IMR-90 (cell line): ENCODE data around the gene SET. TPM values are rescaled to one million over a fixed set of nuclear protein-coding genes. Genes with fewer than 3 reads are reported as not detected.

ENCODE experiments used
- ATAC-seq: fragments of 200-7000 bp; cut with Tn5 transposase; 2 replicates; pipeline ENCODE4 v1.9.1; 2020; ENCODE audit warnings: low read depth, mild to moderate bottlenecking, moderate library complexity
- BruUV-seq: library from RNA; stranded (reverse); fragments of 400-500 nt; replicated peaks from 2 replicates; lab custom pipeline; 2021; lab: Mats Ljungman, UMichigan
- CTCF ChIA-PET: fragments of 300-600 bp; formaldehyde crosslinking; extraction: SDS; loops from one replicate; lab custom pipeline; 2021; ENCODE audit warnings: antibody characterized with exemption; lab: Yijun Ruan, JAX
- POLR2A ChIA-PET: fragments of 300-600 bp; sonication (Branson Sonifier 250); formaldehyde crosslinking; loops from one replicate; lab custom pipeline; 2022; ENCODE audit warnings: antibody characterized with exemption; ENCODE audit not compliant: unreplicated experiment; lab: Charles Lee
- DNase-seq: peaks from one replicate; pipeline ENCODE4 v3.0.0; 2013
- H2AFZ ChIP-seq: replicated peaks from 2 replicates; pipeline ENCODE3; 2013; ENCODE audit warnings: low read length, mild to moderate bottlenecking; ENCODE audit not compliant: poor library complexity
- H2AK5ac ChIP-seq: 2 replicates; pipeline ENCODE4 v1.6.1; 2013; ENCODE audit warnings: low read depth, low read length, inconsistent platforms
- H2AK9ac ChIP-seq: replicated peaks from 2 replicates; pipeline ENCODE3; 2013; ENCODE audit warnings: mild to moderate bottlenecking, low read depth, low read length, moderate library complexity; ENCODE audit not compliant: poor library complexity
- H2BK120ac ChIP-seq: 2 replicates; pipeline ENCODE4 v1.6.1; 2013; ENCODE audit warnings: low read depth, low read length, inconsistent platforms
- H2BK15ac ChIP-seq: 3 replicates; pipeline ENCODE4 v1.6.1; 2013; ENCODE audit warnings: low read depth, low read length, inconsistent platforms
- H2BK20ac ChIP-seq: 2 replicates; pipeline ENCODE4 v1.6.1; 2013; ENCODE audit warnings: low read depth, mild to moderate bottlenecking, inconsistent platforms, low read length, moderate library complexity
- H2BK5ac ChIP-seq: 2 replicates; pipeline ENCODE4 v1.6.1; 2013; ENCODE audit warnings: mild to moderate bottlenecking, low read depth, low read length, inconsistent platforms; ENCODE audit not compliant: poor library complexity, severe bottlenecking
- H3K14ac ChIP-seq: replicated peaks from 2 replicates; pipeline ENCODE4 v1.6.1; 2013; ENCODE audit warnings: low read depth, low read length, inconsistent platforms
- H3K18ac ChIP-seq: 2 replicates; pipeline ENCODE4 v1.6.1; 2013; ENCODE audit warnings: low read depth, low read length, control low read depth
- H3K23ac ChIP-seq: 2 replicates; pipeline ENCODE4 v1.6.1; 2013; ENCODE audit warnings: low read depth, low read length, inconsistent platforms
- H3K27ac ChIP-seq: 2 replicates; pipeline ENCODE4 v1.5.1; 2013; ENCODE audit warnings: mild to moderate bottlenecking, control low read depth, low read length; ENCODE audit not compliant: insufficient read depth
- H3K27me3 ChIP-seq: 2 replicates; pipeline ENCODE4 v1.6.1; 2013; ENCODE audit warnings: low read length; ENCODE audit not compliant: control insufficient read depth, insufficient read depth
- H3K36me3 ChIP-seq: 2 replicates; pipeline ENCODE4 v1.6.1; 2013; ENCODE audit warnings: low read length, mixed read lengths; ENCODE audit not compliant: control insufficient read depth, insufficient read depth
- H3K4ac ChIP-seq: 2 replicates; pipeline ENCODE4 v1.6.1; 2013; ENCODE audit warnings: low read depth, low read length, inconsistent platforms
- H3K4me1 ChIP-seq: 2 replicates; pipeline ENCODE4 v1.6.1; 2013; ENCODE audit warnings: low read length, mixed read lengths; ENCODE audit not compliant: control insufficient read depth, insufficient read depth
- H3K4me2 ChIP-seq: 2 replicates; pipeline ENCODE4 v1.6.1; 2013; ENCODE audit warnings: low read depth, mild to moderate bottlenecking, control low read depth, low read length, moderate library complexity
- H3K4me3 ChIP-seq: 2 replicates; pipeline ENCODE4 v1.5.1; 2013; ENCODE audit warnings: low read depth, mild to moderate bottlenecking, control low read depth, low read length, moderate library complexity; ENCODE audit not compliant: insufficient read depth
- H3K56ac ChIP-seq: 2 replicates; pipeline ENCODE4 v1.6.1; 2013; ENCODE audit warnings: low read length, inconsistent platforms; ENCODE audit not compliant: insufficient read depth; ENCODE audit errors: extremely low read depth
- H3K79me1 ChIP-seq, 2 experiments: 2 replicates each; pipeline ENCODE4 v1.6.1; 2013; ENCODE audit warnings: low read length in 2 of 2, inconsistent platforms in 1 of 2, low read depth in 1 of 2
- H3K9ac ChIP-seq: 2 replicates; pipeline ENCODE4 v1.6.1; 2013; ENCODE audit warnings: low read depth, low read length, control low read depth
- H3K9me1 ChIP-seq: 2 replicates; pipeline ENCODE4 v1.6.1; 2013; ENCODE audit warnings: low read length, inconsistent platforms; ENCODE audit not compliant: insufficient read depth
- H3K9me3 ChIP-seq: 2 replicates; pipeline ENCODE4 v1.6.1; 2013; ENCODE audit warnings: low read length; ENCODE audit not compliant: control insufficient read depth, insufficient read depth
- H4K20me1 ChIP-seq: 2 replicates; pipeline ENCODE4 v1.6.1; 2013; ENCODE audit warnings: low read length, inconsistent platforms; ENCODE audit not compliant: insufficient read depth
- H4K5ac ChIP-seq: 2 replicates; pipeline ENCODE4 v1.6.1; 2013; ENCODE audit warnings: mild to moderate bottlenecking, low read depth, low read length, control low read depth
- H4K8ac ChIP-seq, 2 experiments: 2 replicates each; pipeline ENCODE4 v1.6.1; 2013; ENCODE audit warnings: low read depth in 2 of 2, low read length in 2 of 2, control low read depth in 1 of 2, inconsistent platforms in 1 of 2
- H4K91ac ChIP-seq: 2 replicates; pipeline ENCODE4 v1.6.1; 2013; ENCODE audit warnings: low read depth, low read length, inconsistent platforms; ENCODE audit not compliant: insufficient read depth
- CHD1 ChIP-seq: IDR thresholded peaks from 2 replicates; pipeline ENCODE4 v1.6.1; 2012; ENCODE audit warnings: low read depth, low read length, improper control_type of control experiment
- FOS ChIP-seq: fragments of 150-350 bp; IDR thresholded peaks from 2 replicates; pipeline ENCODE4 v1.6.1; 2016; ENCODE audit warnings: low read depth, low read length
- MXI1 ChIP-seq: IDR thresholded peaks from 2 replicates; pipeline ENCODE4 v1.6.1; 2012; ENCODE audit warnings: low read depth, mild to moderate bottlenecking, low read length, moderate library complexity, borderline replicate concordance
- POLR2A ChIP-seq: IDR thresholded peaks from 2 replicates; pipeline ENCODE4 v1.6.1; 2012; ENCODE audit warnings: mild to moderate bottlenecking, low read depth, low read length
- RAD21 ChIP-seq: IDR thresholded peaks from 2 replicates; pipeline ENCODE4 v1.6.1; 2012; ENCODE audit warnings: low read length, improper control_type of control experiment
- RCOR1 ChIP-seq: IDR thresholded peaks from 2 replicates; pipeline ENCODE4 v1.6.1; 2012; ENCODE audit warnings: mild to moderate bottlenecking, low read length, improper control_type of control experiment; ENCODE audit not compliant: insufficient replicate concordance
- RFX5 ChIP-seq: IDR thresholded peaks from 2 replicates; pipeline ENCODE4 v1.8.0; 2012; ENCODE audit warnings: low read depth, mild to moderate bottlenecking, low read length, moderate library complexity
- WGBS, 2 experiments: methylation state at CpG; one replicate each; pipeline versions ENCODE4 v1.1.5 to v1.1.7; 2013; ENCODE audit warnings: missing lambda C conversion rate in 2 of 2; ENCODE audit not compliant: insufficient read length in 1 of 2; ENCODE audit errors: extremely low coverage in 2 of 2; 5-methylcytosine and 5-hydroxymethylcytosine counted together
- dilution Hi-C: fragments of 300-500 bp; cut with HindIII; formaldehyde crosslinking; loops from one replicate; pipeline ENCODE4 v1.14.3; 2018; ENCODE audit warnings: low sequenced_read_pairs; ENCODE audit not compliant: unreplicated experiment
- in situ Hi-C: fragments of 300-500 bp; cut with MboI; formaldehyde crosslinking; loops from 3 replicates; pipeline ENCODE4 v1.14.3; 2019; ENCODE audit warnings: low sequenced_read_pairs, inconsistent platforms, mixed read lengths
- intact Hi-C: fragments of 100-400 bp; cut with micrococcal nuclease; formaldehyde crosslinking; loops from 2 replicates; pipeline ENCODE4 v1.10.0; 2022
- polyA plus RNA-seq, 3 experiments: library from polyadenylated mRNA; depleted of rRNA; stranded (reverse); fragments of >200 nt; gene quantifications; 2 replicates each; pipeline ENCODE4 v1.2.3, GENCODE V29; 2012; ENCODE audit warnings: low replicate concordance in 1 of 3
- total RNA-seq: library from RNA; depleted of rRNA; stranded (reverse); fragments of >200 nt; gene quantifications from 2 replicates; pipeline ENCODE4 v1.2.3, GENCODE V29; 2012
- TF ChIP-seq, protein P1 (sequence below): fragments of 150-350 bp; IDR thresholded peaks from 2 replicates; pipeline ENCODE4 v1.6.1; 2016; ENCODE audit warnings: low read depth, mild to moderate bottlenecking, low read length, moderate library complexity, borderline replicate concordance

SET gene
- total and polyA plus RNA-seq, 2 of the 4 experiments (the other 2 are of a cell fraction): 104 to 182 TPM

DNA sequence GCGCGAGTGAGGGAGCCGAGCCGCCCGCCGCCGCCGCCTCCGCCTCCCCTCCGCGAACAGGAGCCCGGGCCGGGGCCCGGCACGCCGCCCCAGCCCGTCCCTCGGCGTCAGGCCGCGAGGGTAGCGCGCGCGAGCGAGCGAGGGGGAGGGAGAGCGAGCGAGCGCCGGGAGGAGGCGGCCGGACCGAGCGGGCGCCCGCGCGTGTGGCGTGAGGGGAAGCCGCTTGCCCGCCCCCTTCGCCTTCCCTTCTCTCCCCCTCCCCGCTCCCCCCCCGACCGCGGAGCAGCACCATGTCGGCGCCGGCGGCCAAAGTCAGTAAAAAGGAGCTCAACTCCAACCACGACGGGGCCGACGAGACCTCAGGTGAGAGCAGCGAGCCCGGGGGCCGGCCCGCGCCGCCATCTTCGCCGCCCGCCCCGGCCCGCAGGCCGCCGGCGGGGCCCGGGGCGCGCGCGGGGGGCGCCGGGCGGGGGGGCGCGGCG, 312 bp downstream of the SET start:
- H3K4me2 ChIP-seq: no peak overlapping the region

More for the DNA sequence above, 312 bp downstream of the SET start:
- Histone ChIP-seq H2BK120ac (no peak overlapping the region), H2BK5ac (peak overlapping the region; percentile 88), H3K9ac (peak overlapping the region; percentile 90), H3K36me3 (peaks cover 15% of the 10 kb centered on the region), H3K79me1 (peaks cover 24 to 59% of the 10 kb centered on the region in 2 experiments), H3K27me3 (no peaks in the 10 kb centered on the region), H2AFZ (peak overlapping the region; percentile 96), H3K27ac (peak overlapping the region; percentile 99), H3K56ac (no peak overlapping the region; the same call in 1 of the 2 replicates), H2AK5ac (peak overlapping the region; percentile 25; the same call in 1 of the 2 replicates), H2BK20ac (no peak overlapping the region), H3K4ac (peak overlapping the region; percentile 52; the same call in 1 of the 2 replicates), H3K14ac (no peak overlapping the region), H2BK15ac (no peak overlapping the region), H3K4me3 (peak overlapping the region; percentile 99), H4K91ac (no peak overlapping the region), H3K23ac (no peak overlapping the region), H3K9me1 (peaks cover 25% of the 10 kb centered on the region), H3K9me3 (no peaks in the 10 kb centered on the region), H3K4me1 (peaks cover 14% of the 10 kb centered on the region), H4K20me1 (peaks cover 25% of the 10 kb centered on the region), H4K8ac (peak overlapping the region in 1 of 2 experiments; percentile 58; a peak in 1 of 4 replicates), H4K5ac (no peak overlapping the region), H3K18ac (peak overlapping the region; percentile 53; the same call in 1 of the 2 replicates), H2AK9ac (peak overlapping the region; percentile 91)
- intact Hi-C loops (loop anchor here (1.0 to 2.0 kb wide), 2 partner anchors 33 to 54 kb away; partner anchors contain the start of gene DYNC2I2), dilution Hi-C loops (no loop called here), in situ Hi-C loops (no loop called here)
- ATAC-seq (peak; percentile 43), DNase-seq (no peak)
- no TSS peak for BruUV-seq
- TF ChIP-seq POLR2A (peak; percentile 54; the same call in 1 of the 2 replicates), FOS (no peak), RCOR1 (no peak), RFX5 (no peak), CHD1 (no peak), MXI1 (peak; percentile 60; the same call in 1 of the 2 replicates), RAD21 (no peak)
- TF ChIP-seq, protein P1, sequence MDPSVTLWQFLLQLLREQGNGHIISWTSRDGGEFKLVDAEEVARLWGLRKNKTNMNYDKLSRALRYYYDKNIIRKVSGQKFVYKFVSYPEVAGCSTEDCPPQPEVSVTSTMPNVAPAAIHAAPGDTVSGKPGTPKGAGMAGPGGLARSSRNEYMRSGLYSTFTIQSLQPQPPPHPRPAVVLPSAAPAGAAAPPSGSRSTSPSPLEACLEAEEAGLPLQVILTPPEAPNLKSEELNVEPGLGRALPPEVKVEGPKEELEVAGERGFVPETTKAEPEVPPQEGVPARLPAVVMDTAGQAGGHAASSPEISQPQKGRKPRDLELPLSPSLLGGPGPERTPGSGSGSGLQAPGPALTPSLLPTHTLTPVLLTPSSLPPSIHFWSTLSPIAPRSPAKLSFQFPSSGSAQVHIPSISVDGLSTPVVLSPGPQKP: no peak
- 0% methylated on average over 17 of the region's 80 CpGs; no CpG with 5 or more reads in 1 of the 2 experiments for WGBS, 2 experiments
- POLR2A ChIA-PET: interaction anchor here (0.6 kb wide), 1 partner anchor 181 kb away, joined by 19 read pairs; no protein-coding TSS in a partner anchor
- CTCF ChIA-PET: interaction anchor here (0.6 kb wide), 1 partner anchor 86 kb away, joined by 4 read pairs; no protein-coding TSS in a partner anchor
